H1 (cell line): ENCODE measurements around the gene TRABD2B. TPM values are rescaled to one million over a fixed set of nuclear protein-coding genes. Genes with fewer than 3 reads are reported as not detected.

Experiments used
- CTCF ChIA-PET: fragments of 300-600 bp; sonication (Branson Sonifier 250); formaldehyde crosslinking; loops from one replicate; lab custom pipeline; 2021; ENCODE audit not compliant: partially characterized antibody; lab: Charles Lee
- POLR2A ChIA-PET: fragments of 300-600 bp; sonication (Branson Sonifier 250); formaldehyde crosslinking; loops from one replicate; lab custom pipeline; 2021; ENCODE audit warnings: inconsistent platforms; ENCODE audit not compliant: partially characterized antibody; lab: Charles Lee
- DNase-seq, 2 experiments: peaks; one replicate each; pipeline versions ENCODE4 v3.0.0 to v3.0.0-alpha.2; 2010 to 2022; ENCODE audit warnings: low spot score in 2 of 2, low read depth in 1 of 2, mixed read lengths in 1 of 2
- FAIRE-seq: peaks from 2 replicates; lab custom pipeline; 2011; peaks lifted over from hg19 to GRCh38; lab: Jason Lieb, UNC
- H2AFZ ChIP-seq: 2 replicates; pipeline ENCODE4 v1.8.1; 2012; ENCODE audit warnings: low read length, inconsistent platforms
- H2AK5ac ChIP-seq: 2 replicates; pipeline ENCODE4 v1.6.1; 2013; ENCODE audit warnings: low read depth, low read length
- H2BK120ac ChIP-seq: replicated peaks from 2 replicates; pipeline ENCODE3; 2013; ENCODE audit warnings: low read depth, low read length, inconsistent platforms
- H2BK12ac ChIP-seq: 2 replicates; pipeline ENCODE4 v1.6.1; 2013; ENCODE audit warnings: low read depth, low read length
- H2BK15ac ChIP-seq: 2 replicates; pipeline ENCODE4 v1.6.1; 2013; ENCODE audit warnings: low read length
- H2BK20ac ChIP-seq: 2 replicates; pipeline ENCODE4 v1.6.1; 2013; ENCODE audit warnings: low read length
- H2BK5ac ChIP-seq: 2 replicates; pipeline ENCODE4 v1.6.1; 2013; ENCODE audit warnings: low read depth, low read length
- H3K14ac ChIP-seq: 2 replicates; pipeline ENCODE4 v1.6.1; 2013; ENCODE audit warnings: inconsistent platforms; ENCODE audit not compliant: insufficient read length
- H3K18ac ChIP-seq: 2 replicates; pipeline ENCODE4 v1.6.1; 2013; ENCODE audit warnings: low read length; ENCODE audit errors: extremely low read depth
- H3K23ac ChIP-seq: 2 replicates; pipeline ENCODE4 v1.6.1; 2013; ENCODE audit warnings: inconsistent platforms; ENCODE audit not compliant: insufficient read length
- H3K23me2 ChIP-seq: 2 replicates; pipeline ENCODE4 v1.6.1; 2013; ENCODE audit warnings: low read depth, low read length
- H3K27ac ChIP-seq: 2 replicates; pipeline ENCODE4 v1.6.1; 2011; ENCODE audit warnings: low read depth, low read length, inconsistent platforms
- H3K27me3 ChIP-seq, 4 experiments: replicated peaks in 1 of 4; 1 replicate in 1 of 4; 2 replicates in 3 of 4; pipeline versions ENCODE4 v1.6.1 to v1.8.1; 2011 to 2013; ENCODE audit warnings: low read length in 3 of 4, mild to moderate bottlenecking in 3 of 4, inconsistent platforms in 2 of 4, mixed read lengths in 2 of 4, moderate library complexity in 1 of 4; ENCODE audit not compliant: control insufficient read depth in 3 of 4, insufficient read depth in 3 of 4; ENCODE audit errors: extremely low read depth in 1 of 4
- H3K36me3 ChIP-seq, 4 experiments: 2 replicates each; pipeline versions ENCODE4 v1.6.1 to v1.8.1; 2011 to 2013; ENCODE audit warnings: mild to moderate bottlenecking in 4 of 4, low read length in 3 of 4, moderate library complexity in 2 of 4, control low read depth in 1 of 4, inconsistent platforms in 1 of 4; ENCODE audit not compliant: insufficient read depth in 4 of 4, control insufficient read depth in 2 of 4
- H3K4ac ChIP-seq: replicated peaks from 2 replicates; pipeline ENCODE3; 2013; ENCODE audit warnings: low read length, low read depth, mixed read lengths, inconsistent platforms; ENCODE audit not compliant: insufficient read length
- H3K4me1 ChIP-seq, 4 experiments: replicated peaks in 1 of 4; 1 replicate in 1 of 4; 2 replicates in 3 of 4; pipeline versions ENCODE4 v1.6.1 to v1.8.1; 2011 to 2013; ENCODE audit warnings: low read length in 3 of 4, inconsistent platforms in 2 of 4, mixed read lengths in 1 of 4; ENCODE audit not compliant: insufficient read depth in 4 of 4, control insufficient read depth in 3 of 4
- H3K4me2 ChIP-seq, 2 experiments: 2 replicates each; pipeline versions ENCODE4 v1.6.1 to v1.8.1; 2011 to 2013; ENCODE audit warnings: low read depth in 2 of 2, low read length in 2 of 2, control low read depth in 1 of 2, inconsistent platforms in 1 of 2, mild to moderate bottlenecking in 1 of 2; ENCODE audit not compliant: insufficient read depth in 1 of 2
- H3K4me3 ChIP-seq, 4 experiments: fragments of 200-600, 300-600 bp in 1 of 4; sonication (generic), shearing (Covaris generic), sonication (Bioruptor Twin) in 1 of 4; 2 replicates each; pipeline versions ENCODE4 v1.5.1 to v1.8.1; 2011 to 2016; ENCODE audit warnings: low read length in 4 of 4, low read depth in 3 of 4, control low read depth in 2 of 4, inconsistent platforms in 2 of 4, mild to moderate bottlenecking in 2 of 4, mixed read lengths in 1 of 4, moderate library complexity in 1 of 4; ENCODE audit not compliant: insufficient read depth in 2 of 4; ENCODE audit errors: extremely low read depth in 1 of 4
- H3K56ac ChIP-seq: replicated peaks from 2 replicates; pipeline ENCODE3; 2013; ENCODE audit warnings: low read depth, mild to moderate bottlenecking, mixed read lengths, low read length, inconsistent platforms; ENCODE audit not compliant: insufficient read length
- H3K79me1 ChIP-seq: 2 replicates; pipeline ENCODE4 v1.6.1; 2013; ENCODE audit warnings: low read depth, low read length, control low read depth
- H3K79me2 ChIP-seq, 2 experiments: 2 replicates each; pipeline versions ENCODE4 v1.6.1 to v1.8.1; 2012 to 2013; ENCODE audit warnings: low read length in 2 of 2, mild to moderate bottlenecking in 2 of 2, inconsistent platforms in 1 of 2; ENCODE audit not compliant: insufficient read depth in 2 of 2, control insufficient read depth in 1 of 2
- H3K9ac ChIP-seq, 4 experiments: replicated peaks in 1 of 4; 1 replicate in 1 of 4; 2 replicates in 3 of 4; pipeline versions ENCODE4 v1.6.1 to v1.8.1; 2011 to 2013; ENCODE audit warnings: low read depth in 3 of 4, low read length in 3 of 4, control low read depth in 2 of 4, mild to moderate bottlenecking in 2 of 4, moderate library complexity in 2 of 4, inconsistent platforms in 1 of 4; ENCODE audit errors: extremely low read depth in 1 of 4
- H3K9me3 ChIP-seq, 2 experiments: 2 replicates each; pipeline versions ENCODE4 v1.6.1 to v1.8.1; 2012 to 2013; ENCODE audit warnings: mild to moderate bottlenecking in 2 of 2, moderate library complexity in 2 of 2, control low read depth in 1 of 2, inconsistent platforms in 1 of 2, low read depth in 1 of 2, low read length in 1 of 2, mixed read lengths in 1 of 2; ENCODE audit not compliant: insufficient read depth in 2 of 2
- H4K20me1 ChIP-seq, 2 experiments: replicated peaks in 1 of 2; 2 replicates each; pipeline versions ENCODE3 to v1.8.1; 2011 to 2013; ENCODE audit warnings: inconsistent platforms in 2 of 2, low read length in 2 of 2, mild to moderate bottlenecking in 1 of 2; ENCODE audit not compliant: insufficient read depth in 2 of 2, control insufficient read depth in 1 of 2
- H4K5ac ChIP-seq: 2 replicates; pipeline ENCODE4 v1.6.1; 2013; ENCODE audit warnings: low read length, low read depth, mixed read lengths, inconsistent platforms; ENCODE audit not compliant: insufficient read length
- H4K8ac ChIP-seq: 2 replicates; pipeline ENCODE4 v1.8.0; 2013; ENCODE audit warnings: mild to moderate bottlenecking, moderate library complexity, low read length, inconsistent platforms; ENCODE audit not compliant: insufficient read depth; ENCODE audit errors: extremely low read depth
- H4K91ac ChIP-seq: replicated peaks from 2 replicates; pipeline ENCODE3; 2013; ENCODE audit warnings: low read length, mixed read lengths, inconsistent platforms; ENCODE audit not compliant: insufficient read length
- BRCA1 ChIP-seq: IDR thresholded peaks from 2 replicates; pipeline ENCODE4 v1.6.1; 2012; ENCODE audit warnings: low read depth, low read length, improper control_type of control experiment
- CBX8 ChIP-seq: fragments of 300-800, 300-1000 bp; sonication (generic); IDR thresholded peaks from 2 replicates; pipeline ENCODE4 v1.7.1; 2016; ENCODE audit warnings: low read depth, low read length, borderline replicate concordance
- EP300 ChIP-seq, 2 experiments: IDR thresholded peaks; 1 replicate in 1 of 2; 2 replicates in 1 of 2; pipeline ENCODE4 v1.6.1; 2011 to 2012; ENCODE audit warnings: low read depth in 2 of 2, low read length in 2 of 2, mild to moderate bottlenecking in 2 of 2, borderline replicate concordance in 1 of 2, inconsistent platforms in 1 of 2, moderate library complexity in 1 of 2
- FOSL1 ChIP-seq: IDR thresholded peaks from 2 replicates; pipeline ENCODE4 v1.6.1; 2011; ENCODE audit warnings: mild to moderate bottlenecking, low read depth, low read length, moderate library complexity; ENCODE audit not compliant: insufficient read depth
- MAFK ChIP-seq: IDR thresholded peaks from 2 replicates; pipeline ENCODE4 v1.6.1; 2012; ENCODE audit warnings: low read depth, mild to moderate bottlenecking, improper control_type of control experiment, low read length
- RNF2 ChIP-seq: fragments of 200-900, 300-1000 bp; sonication (generic); IDR thresholded peaks from 2 replicates; pipeline ENCODE4 v1.7.1; 2016; ENCODE audit warnings: borderline replicate concordance, low read depth, mild to moderate bottlenecking, antibody characterized with exemption, low read length; ENCODE audit not compliant: poor library complexity, severe bottlenecking; ENCODE audit errors: missing control alignments
- RXRA ChIP-seq: IDR thresholded peaks from 2 replicates; pipeline ENCODE4 v1.6.1; 2011; ENCODE audit warnings: low read depth, mild to moderate bottlenecking, low read length, moderate library complexity; ENCODE audit not compliant: insufficient read depth
- SAP30 ChIP-seq: fragments of 300-600 bp; sonication (generic); IDR thresholded peaks from 2 replicates; pipeline ENCODE4 v1.7.1; 2012; ENCODE audit warnings: low read length, moderate library complexity, mild to moderate bottlenecking, inconsistent platforms; ENCODE audit not compliant: insufficient read depth, insufficient replicate concordance
- SP4 ChIP-seq: IDR thresholded peaks from 2 replicates; pipeline ENCODE4 v1.6.1; 2012; ENCODE audit warnings: low read length, inconsistent platforms
- TEAD4 ChIP-seq: IDR thresholded peaks from 2 replicates; pipeline ENCODE4 v1.6.1; 2012; ENCODE audit warnings: low read depth, low read length, inconsistent platforms, mixed read lengths
- WGBS, 2 experiments: shearing (Covaris generic) in 1 of 2; methylation state at CpG; one replicate each; pipeline versions ENCODE4 v1.1.6 to v1.1.7; 2013 to 2015; ENCODE audit warnings: low lambda C conversion rate in 2 of 2, mixed read lengths in 2 of 2, inconsistent platforms in 1 of 2, low coverage in 1 of 2, missing lambda C conversion rate in 1 of 2; ENCODE audit not compliant: insufficient replicate concordance in 2 of 2, insufficient coverage in 1 of 2, insufficient read length in 1 of 2; ENCODE audit errors: extremely low coverage in 1 of 2, missing lambda C conversion rate in 1 of 2; 5-methylcytosine and 5-hydroxymethylcytosine counted together
- polyA plus RNA-seq, 7 experiments: library from polyadenylated mRNA; depleted of rRNA in 3 of 7; stranded (reverse) in 5 of 7; unstranded in 2 of 7; fragments of >200 nt in 5 of 7; fragments of 200-250 nt in 2 of 7; gene quantifications; 1 replicate in 5 of 7; 2 replicates in 1 of 7; 4 replicates in 1 of 7; pipeline versions ENCODE4 v1.2.1 to v1.2.3, GENCODE V29; 2011 to 2013; ENCODE audit warnings: missing spikeins in 2 of 7, mixed read lengths in 2 of 7
- total RNA-seq: library from RNA; stranded (reverse); fragmentation: NEBNext Ultra II Directional; extraction: Animal tissue kit (Norgen Biotek cat#: 25700); gene quantifications from 2 replicates; pipeline ENCODE4 v1.2.1, GENCODE V29; 2021
- TF ChIP-seq, protein P1 (sequence below): IDR thresholded peaks from 2 replicates; pipeline ENCODE4 v1.6.1; 2011; ENCODE audit warnings: low read depth, mild to moderate bottlenecking, low read length; ENCODE audit not compliant: insufficient read depth

TRABD2B gene
- total and polyA plus RNA-seq, 2 of the 8 experiments (the other 6 are each of a cell fraction or from before 2014, with no cell fraction given): 0.95 to 3.4 TPM

DNA sequence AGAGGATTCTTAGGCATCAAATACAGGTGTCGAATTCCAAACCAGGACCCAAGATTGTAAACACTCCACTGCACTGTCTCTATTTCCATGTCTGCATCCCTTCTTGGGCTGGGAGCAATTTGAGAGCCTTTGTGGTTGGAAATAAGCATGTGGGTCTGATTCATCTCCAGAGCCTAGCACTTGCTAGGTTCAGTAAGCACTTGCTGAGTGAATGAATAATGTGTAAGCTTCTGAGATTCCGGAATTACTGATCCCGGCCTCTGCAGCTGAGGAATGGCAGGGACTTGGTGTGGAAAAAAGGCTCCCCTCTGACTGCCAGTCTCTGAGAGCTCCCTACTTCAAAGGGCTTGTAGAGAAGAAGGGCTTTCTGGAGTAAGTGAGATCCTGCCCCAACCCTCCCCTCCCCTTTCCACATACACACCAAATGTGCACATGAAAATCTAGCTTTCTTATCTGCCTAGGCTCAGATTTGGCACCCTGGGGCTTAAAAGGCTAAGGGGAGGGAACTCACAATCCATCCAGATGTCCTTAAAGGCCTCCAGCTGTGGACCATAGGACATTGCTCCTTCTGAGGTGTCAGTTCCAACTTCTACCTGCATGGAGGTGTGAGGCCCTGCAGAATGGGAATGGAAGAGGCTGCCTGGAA lies 39.6 kb upstream of the TRABD2B start:
- H3K9ac ChIP-seq: no peak overlapping the region
- no peak overlapping the region for H3K4me3 ChIP-seq
- no peak overlapping the region for H3K18ac ChIP-seq
- H3K36me3 ChIP-seq: no peaks in the 10 kb centered on the region
- H3K79me2 ChIP-seq: no peaks in the 10 kb centered on the region
- DNase-seq (no peak), FAIRE-seq (no peak)
- no peak overlapping the region for H2BK5ac ChIP-seq
- no peak overlapping the region for H4K5ac ChIP-seq
- no peaks in the 10 kb centered on the region for H3K9me3 ChIP-seq
- CTCF ChIA-PET: interaction anchor here (1.2 to 11.1 kb wide), 4 partner anchors 13 to 311 kb away, joined by 3 to 119 read pairs (median 12); partner anchors contain the start of gene TRABD2B
- no peak overlapping the region for H2AFZ ChIP-seq
- no peak overlapping the region for H4K8ac ChIP-seq
- H3K23ac ChIP-seq: no peak overlapping the region
- H3K4me1 ChIP-seq: peaks cover 6 to 12% (median 7%) of the 10 kb centered on the region in 4 experiments
- H4K20me1 ChIP-seq: no peaks in the 10 kb centered on the region
- H2BK20ac ChIP-seq: no peak overlapping the region
- no peak overlapping the region for H3K27ac ChIP-seq
- H4K91ac ChIP-seq: no peak overlapping the region
- H3K4me2 ChIP-seq: no peak overlapping the region
- H2BK120ac ChIP-seq: no peak overlapping the region
- no peak overlapping the region for H3K14ac ChIP-seq
- H3K79me1 ChIP-seq: no peaks in the 10 kb centered on the region
- 92% methylated on average over 3 of the region's 3 CpGs; no CpG with 5 or more reads in 1 of the 2 experiments for WGBS, 2 experiments
- no peak overlapping the region for H2BK12ac ChIP-seq
- TF ChIP-seq SP4 (no peak), EP300 (IDR thresholded peaks at IDR 0.05; ENCODE audit: borderline replicate concordance in 1 of 2, low read depth in 2 of 2, low read length in 2 of 2) (no peak), MAFK (no peak), TEAD4 (no peak), BRCA1 (no peak), FOSL1 (no peak), RXRA (no peak), RNF2 (no peak), SAP30 (no peak), CBX8 (no peak)
- TF ChIP-seq, protein P1, sequence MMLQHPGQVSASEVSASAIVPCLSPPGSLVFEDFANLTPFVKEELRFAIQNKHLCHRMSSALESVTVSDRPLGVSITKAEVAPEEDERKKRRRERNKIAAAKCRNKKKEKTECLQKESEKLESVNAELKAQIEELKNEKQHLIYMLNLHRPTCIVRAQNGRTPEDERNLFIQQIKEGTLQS: no peak
- H3K27me3 ChIP-seq: no peaks in the 10 kb centered on the region
- no peak overlapping the region for H2BK15ac ChIP-seq
- H3K23me2 ChIP-seq: no peaks in the 10 kb centered on the region
- no peak overlapping the region for H2AK5ac ChIP-seq
- no peak overlapping the region for H3K4ac ChIP-seq
- no peak overlapping the region for H3K56ac ChIP-seq
- POLR2A ChIA-PET: no interaction called here
